HepG2 (cell line): Measurements from ENCODE around the gene CNNM4. TPM values are rescaled to one million over a fixed set of nuclear protein-coding genes. Genes with fewer than 3 reads are reported as not detected.

ENCODE experiments used
- BRCA1 ChIP-seq: sonication (generic); formaldehyde crosslinking; IDR thresholded peaks from 2 replicates; pipeline ENCODE4 v1.4.0; 2020; ENCODE audit warnings: missing genetic modification reagents
- CEBPG ChIP-seq: IDR thresholded peaks from 2 replicates; pipeline ENCODE4 v1.6.1; 2016
- PAXIP1 ChIP-seq: sonication (generic); formaldehyde crosslinking; conservative IDR thresholded peaks from 2 replicates; pipeline ENCODE4 v1.4.0; 2020; ENCODE audit warnings: mild to moderate bottlenecking, missing genetic modification reagents, moderate library complexity
- SETDB1 ChIP-seq: sonication (generic); formaldehyde crosslinking; IDR thresholded peaks from 2 replicates; pipeline ENCODE4 v1.5.1; 2020; ENCODE audit warnings: missing genetic modification reagents, mild to moderate bottlenecking, borderline replicate concordance
- STAT6 ChIP-seq: sonication (generic); formaldehyde crosslinking; IDR thresholded peaks from 2 replicates; pipeline ENCODE4 v1.4.0; 2020; ENCODE audit warnings: missing genetic modification reagents, mild to moderate bottlenecking, borderline replicate concordance
- TCF12 ChIP-seq, 2 experiments: fragments of 450-650 bp in 1 of 2; sonication (generic) in 1 of 2; formaldehyde crosslinking in 1 of 2; IDR thresholded peaks; 2 replicates each; pipeline versions ENCODE4 v1.6.1 to v1.8.0; 2017 to 2022; ENCODE audit warnings: antibody characterized with exemption in 1 of 2, mild to moderate bottlenecking in 1 of 2, missing genetic modification reagents in 1 of 2, moderate library complexity in 1 of 2
- TIGD3 ChIP-seq: sonication (generic); formaldehyde crosslinking; IDR thresholded peaks from 2 replicates; pipeline ENCODE4 v1.5.1; 2020; ENCODE audit warnings: mild to moderate bottlenecking, missing genetic modification reagents, borderline replicate concordance
- YEATS2 ChIP-seq: sonication (generic); formaldehyde crosslinking; IDR thresholded peaks from 2 replicates; pipeline ENCODE4 v1.4.0; 2020; ENCODE audit warnings: missing genetic modification reagents, borderline replicate concordance
- ZBTB3 ChIP-seq: sonication (generic); formaldehyde crosslinking; IDR thresholded peaks from 2 replicates; pipeline ENCODE4 v1.4.0; 2020; ENCODE audit warnings: low read depth, mild to moderate bottlenecking, moderate library complexity, missing genetic modification reagents, borderline replicate concordance
- ZBTB42 ChIP-seq: sonication (generic); formaldehyde crosslinking; IDR thresholded peaks from 2 replicates; pipeline ENCODE4 v1.5.0; 2020; ENCODE audit warnings: mild to moderate bottlenecking, missing genetic modification reagents
- ZNF180 ChIP-seq: sonication (generic); formaldehyde crosslinking; IDR thresholded peaks from 2 replicates; pipeline ENCODE4 v1.4.0; 2020; ENCODE audit warnings: low read depth, missing genetic modification reagents, borderline replicate concordance
- ZNF235 ChIP-seq: sonication (generic); formaldehyde crosslinking; IDR thresholded peaks from 2 replicates; pipeline ENCODE4 v1.8.1; 2023; ENCODE audit warnings: mild to moderate bottlenecking, missing genetic modification reagents, borderline replicate concordance
- ZNF354B ChIP-seq: sonication (generic); formaldehyde crosslinking; IDR thresholded peaks from 2 replicates; pipeline ENCODE4 v1.8.0; 2022; ENCODE audit warnings: mild to moderate bottlenecking, missing genetic modification reagents
- ZNF468 ChIP-seq: sonication (generic); formaldehyde crosslinking; IDR thresholded peaks from 2 replicates; pipeline ENCODE4 v1.8.0; 2022; ENCODE audit warnings: mild to moderate bottlenecking, moderate library complexity, missing genetic modification reagents
- ZNF496 ChIP-seq: sonication (generic); formaldehyde crosslinking; IDR thresholded peaks from 2 replicates; pipeline ENCODE4 v1.8.1; 2023; ENCODE audit warnings: mild to moderate bottlenecking, moderate library complexity, missing genetic modification reagents; ENCODE audit not compliant: insufficient replicate concordance
- ZNF513 ChIP-seq: sonication (generic); formaldehyde crosslinking; conservative IDR thresholded peaks from 2 replicates; pipeline ENCODE4 v1.5.0; 2020; ENCODE audit warnings: missing genetic modification reagents
- ZNF724P ChIP-seq: sonication (generic); formaldehyde crosslinking; IDR thresholded peaks from 2 replicates; pipeline ENCODE4 v1.8.0; 2022; ENCODE audit warnings: missing genetic modification reagents, borderline replicate concordance
- ZNF788 ChIP-seq: sonication (generic); formaldehyde crosslinking; IDR thresholded peaks from 2 replicates; pipeline ENCODE4 v1.5.0; 2020; ENCODE audit warnings: mild to moderate bottlenecking, missing genetic modification reagents, borderline replicate concordance
- ZNF891 ChIP-seq: sonication (generic); formaldehyde crosslinking; IDR thresholded peaks from 2 replicates; pipeline ENCODE4 v1.5.0; 2020; ENCODE audit warnings: mild to moderate bottlenecking, missing genetic modification reagents
- polyA plus RNA-seq, 8 experiments: library from polyadenylated mRNA; depleted of rRNA in 3 of 8; stranded (reverse) in 7 of 8; unstranded in 1 of 8; fragments of >200 nt; fragmentation: Illumina TruSeq in 4 of 8; extraction: Trizol in 4 of 8; gene quantifications; 2 replicates each; pipeline versions ENCODE4 v1.2.1 to v1.2.3, GENCODE V29; 2011 to 2016; ENCODE audit warnings: low read depth in 4 of 8, missing spikeins in 1 of 8, mixed read lengths in 1 of 8; ENCODE audit not compliant: insufficient read depth in 1 of 8
- total RNA-seq, 5 experiments: library from RNA; depleted of rRNA; stranded (reverse); fragments of >200 nt; fragmentation: Illumina TruSeq; extraction: Trizol; gene quantifications; 2 replicates each; pipeline ENCODE4 v1.2.3, GENCODE V29; 2016; ENCODE audit warnings: low read depth in 1 of 5
- TF ChIP-seq, protein P1 (sequence below): sonication (generic); formaldehyde crosslinking; IDR thresholded peaks from 2 replicates; pipeline ENCODE4 v1.5.0; 2020; ENCODE audit warnings: missing genetic modification reagents

The CNNM4 gene
- total and polyA plus RNA-seq, 2 of the 13 experiments (the other 11 are each of a cell fraction or from before 2014, with no cell fraction given): 5.9 to 8.4 TPM

DNA sequence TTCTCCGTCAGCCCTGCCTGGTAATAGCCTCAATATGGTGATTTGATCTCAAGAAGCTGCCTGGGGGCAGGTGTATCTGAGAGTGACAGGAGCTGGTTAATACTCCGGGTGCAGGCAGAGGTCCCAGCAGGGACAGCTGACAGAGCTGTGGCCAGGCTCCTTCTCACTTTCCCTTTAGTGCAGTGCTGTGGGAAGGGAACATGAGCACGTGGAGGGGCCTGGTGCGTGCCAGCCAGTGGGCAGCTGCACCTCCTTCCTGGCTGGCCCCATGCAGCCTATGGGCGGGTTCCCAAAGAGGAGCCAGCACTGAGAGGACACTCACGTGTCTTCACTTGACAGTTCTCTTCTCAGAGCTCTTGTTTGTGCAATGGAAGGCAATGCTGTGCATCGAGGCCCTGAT lies 9.1 kb downstream of the CNNM4 start (continued):
- no peak for TF ChIP-seq ZNF513 (CRISPR knock-in tag)
- peak; percentile 24; the same call in 1 of the 2 replicates for TF ChIP-seq CEBPG (CRISPR knock-in tag)
- no peak for TF ChIP-seq ZNF788
- no peak for TF ChIP-seq BRCA1
- TF ChIP-seq STAT6: no peak
- no peak for TF ChIP-seq ZNF180 (CRISPR knock-in tag)
- no peak for TF ChIP-seq ZBTB3
- TF ChIP-seq ZNF468 (CRISPR knock-in tag): no peak
- no peak for TF ChIP-seq ZNF724P (CRISPR knock-in tag)
- TF ChIP-seq, protein P1, sequence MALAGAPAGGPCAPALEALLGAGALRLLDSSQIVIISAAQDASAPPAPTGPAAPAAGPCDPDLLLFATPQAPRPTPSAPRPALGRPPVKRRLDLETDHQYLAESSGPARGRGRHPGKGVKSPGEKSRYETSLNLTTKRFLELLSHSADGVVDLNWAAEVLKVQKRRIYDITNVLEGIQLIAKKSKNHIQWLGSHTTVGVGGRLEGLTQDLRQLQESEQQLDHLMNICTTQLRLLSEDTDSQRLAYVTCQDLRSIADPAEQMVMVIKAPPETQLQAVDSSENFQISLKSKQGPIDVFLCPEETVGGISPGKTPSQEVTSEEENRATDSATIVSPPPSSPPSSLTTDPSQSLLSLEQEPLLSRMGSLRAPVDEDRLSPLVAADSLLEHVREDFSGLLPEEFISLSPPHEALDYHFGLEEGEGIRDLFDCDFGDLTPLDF: no peak
- no peak for TF ChIP-seq TIGD3
- TF ChIP-seq PAXIP1 (CRISPR knock-in tag): no peak
- no peak for TF ChIP-seq ZBTB42 (CRISPR knock-in tag)
- TF ChIP-seq YEATS2 (CRISPR knock-in tag): no peak
- no peak for TF ChIP-seq SETDB1 (CRISPR knock-in tag)
- no peak for TF ChIP-seq TCF12 (IDR thresholded peaks at IDR 0.05)
- no peak for TF ChIP-seq TCF12 (CRISPR knock-in tag; IDR thresholded peaks at IDR 0.05)
- no peak for TF ChIP-seq ZNF496 (CRISPR knock-in tag)
- TF ChIP-seq ZNF354B (CRISPR knock-in tag): no peak
- no peak for TF ChIP-seq ZNF235 (CRISPR knock-in tag)
- no peak for TF ChIP-seq ZNF891 (CRISPR knock-in tag)
